ENCODE measurements around the gene HRAS.

GRCh38 chr11:501683-502287 lies 33.6 kb downstream of the HRAS start:
- TF ChIP-seq, protein P1, sequence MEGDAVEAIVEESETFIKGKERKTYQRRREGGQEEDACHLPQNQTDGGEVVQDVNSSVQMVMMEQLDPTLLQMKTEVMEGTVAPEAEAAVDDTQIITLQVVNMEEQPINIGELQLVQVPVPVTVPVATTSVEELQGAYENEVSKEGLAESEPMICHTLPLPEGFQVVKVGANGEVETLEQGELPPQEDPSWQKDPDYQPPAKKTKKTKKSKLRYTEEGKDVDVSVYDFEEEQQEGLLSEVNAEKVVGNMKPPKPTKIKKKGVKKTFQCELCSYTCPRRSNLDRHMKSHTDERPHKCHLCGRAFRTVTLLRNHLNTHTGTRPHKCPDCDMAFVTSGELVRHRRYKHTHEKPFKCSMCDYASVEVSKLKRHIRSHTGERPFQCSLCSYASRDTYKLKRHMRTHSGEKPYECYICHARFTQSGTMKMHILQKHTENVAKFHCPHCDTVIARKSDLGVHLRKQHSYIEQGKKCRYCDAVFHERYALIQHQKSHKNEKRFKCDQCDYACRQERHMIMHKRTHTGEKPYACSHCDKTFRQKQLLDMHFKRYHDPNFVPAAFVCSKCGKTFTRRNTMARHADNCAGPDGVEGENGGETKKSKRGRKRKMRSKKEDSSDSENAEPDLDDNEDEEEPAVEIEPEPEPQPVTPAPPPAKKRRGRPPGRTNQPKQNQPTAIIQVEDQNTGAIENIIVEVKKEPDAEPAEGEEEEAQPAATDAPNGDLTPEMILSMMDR (conservative IDR thresholded peaks at IDR 0.05; ENCODE audit: low read depth, low read length), result no peak
- TF ChIP-seq EZH2 (IDR thresholded peaks at IDR 0.05; ENCODE audit: low read length, unreplicated experiment), result no peak
